Measurements from ENCODE around the gene ELOVL6.

GRCh38 chr4:110108960-110109359, 89.5 kb downstream of the ELOVL6 start:
- TF ChIP-seq EZH2phosphoT487 (IDR thresholded peaks at IDR 0.05; ENCODE audit: borderline replicate concordance, low read length): no peak
- no peak for TF ChIP-seq CTCF (conservative IDR thresholded peaks at IDR 0.05; ENCODE audit: low read depth, low read length)
